NT2/D1 (cell line): ENCODE data around the gene CAPZB.

ENCODE experiments used
- SUZ12 ChIP-seq: IDR thresholded peaks from 2 replicates; pipeline ENCODE4 v1.6.1; 2011; ENCODE audit not compliant: insufficient read length, insufficient read depth; ENCODE audit errors: extremely low read depth
- YY1 ChIP-seq: IDR thresholded peaks from 2 replicates; pipeline ENCODE4 v1.6.1; 2011; ENCODE audit not compliant: insufficient read length, insufficient read depth
- ZNF274 ChIP-seq: IDR thresholded peaks from 2 replicates; pipeline ENCODE4 v1.6.1; 2011; ENCODE audit warnings: mild to moderate bottlenecking, low read depth, low read length

- TF ChIP-seq ZNF274 (no peak), SUZ12 (no peak), YY1 (no peak)
These were observed 161.2 kb downstream of the CAPZB start for GRCh38 chr1:19323987-19324664.
